ENCODE data around the gene ERFE.

DNA sequence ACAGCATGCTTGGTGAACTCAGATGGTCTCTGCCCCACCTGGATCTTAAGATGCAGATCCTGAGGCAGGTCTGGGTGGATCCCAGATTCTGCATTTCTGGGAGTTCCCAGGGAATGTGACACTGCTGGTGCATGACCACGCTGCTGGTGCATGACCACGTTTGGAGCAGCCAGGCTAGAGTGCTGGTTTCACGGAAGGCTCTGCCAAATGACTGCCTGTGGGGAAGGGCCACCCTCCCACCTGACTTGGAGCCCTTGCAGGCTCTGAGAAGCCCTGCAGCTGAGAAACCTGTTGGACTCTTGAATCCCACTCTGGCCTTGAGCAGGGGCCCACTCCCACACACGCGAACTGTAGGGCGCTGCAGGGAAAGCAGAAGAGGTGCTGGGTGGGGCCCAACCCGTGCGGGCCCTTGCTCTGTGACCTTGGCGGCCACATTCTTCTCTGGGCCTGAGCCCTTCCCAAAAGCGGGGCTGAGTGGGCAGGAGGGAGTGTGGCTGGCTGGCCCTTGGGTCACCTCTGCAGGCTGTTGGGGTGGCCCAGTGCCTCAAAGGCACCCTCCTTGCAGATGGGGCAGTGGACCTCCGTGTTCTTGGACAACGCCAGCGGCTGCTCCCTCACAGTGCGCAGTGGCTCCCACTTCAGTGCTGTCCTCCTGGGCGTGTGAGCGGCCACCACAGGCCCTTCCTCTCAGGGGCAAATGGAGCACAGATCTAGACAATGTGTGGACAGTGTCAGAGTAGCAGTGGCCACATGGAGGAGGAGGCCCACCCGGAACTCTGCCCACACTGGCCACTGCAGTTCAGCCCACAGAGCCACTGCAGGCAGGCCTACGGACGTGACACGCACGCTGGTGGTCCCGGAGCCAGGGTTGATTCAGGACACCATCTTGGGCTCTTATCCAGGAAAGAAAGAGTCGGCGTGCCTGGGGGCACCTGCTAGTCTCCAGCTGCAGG lies 7.9 kb downstream of the ERFE start:
- TF ChIP-seq, protein P1, sequence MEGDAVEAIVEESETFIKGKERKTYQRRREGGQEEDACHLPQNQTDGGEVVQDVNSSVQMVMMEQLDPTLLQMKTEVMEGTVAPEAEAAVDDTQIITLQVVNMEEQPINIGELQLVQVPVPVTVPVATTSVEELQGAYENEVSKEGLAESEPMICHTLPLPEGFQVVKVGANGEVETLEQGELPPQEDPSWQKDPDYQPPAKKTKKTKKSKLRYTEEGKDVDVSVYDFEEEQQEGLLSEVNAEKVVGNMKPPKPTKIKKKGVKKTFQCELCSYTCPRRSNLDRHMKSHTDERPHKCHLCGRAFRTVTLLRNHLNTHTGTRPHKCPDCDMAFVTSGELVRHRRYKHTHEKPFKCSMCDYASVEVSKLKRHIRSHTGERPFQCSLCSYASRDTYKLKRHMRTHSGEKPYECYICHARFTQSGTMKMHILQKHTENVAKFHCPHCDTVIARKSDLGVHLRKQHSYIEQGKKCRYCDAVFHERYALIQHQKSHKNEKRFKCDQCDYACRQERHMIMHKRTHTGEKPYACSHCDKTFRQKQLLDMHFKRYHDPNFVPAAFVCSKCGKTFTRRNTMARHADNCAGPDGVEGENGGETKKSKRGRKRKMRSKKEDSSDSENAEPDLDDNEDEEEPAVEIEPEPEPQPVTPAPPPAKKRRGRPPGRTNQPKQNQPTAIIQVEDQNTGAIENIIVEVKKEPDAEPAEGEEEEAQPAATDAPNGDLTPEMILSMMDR (IDR thresholded peaks at IDR 0.05), result no peak
- no peak for TF ChIP-seq POLR2AphosphoS5 (IDR thresholded peaks at IDR 0.05)
- TF ChIP-seq POLR2A (IDR thresholded peaks at IDR 0.05), result no peak
